H1 (cell line): ENCODE measurements around the gene MEF2C. TPM values are rescaled to one million over a fixed set of nuclear protein-coding genes. Genes with fewer than 3 reads are reported as not detected.

ENCODE experiments used
- CTCF ChIA-PET: fragments of 300-600 bp; sonication (Branson Sonifier 250); formaldehyde crosslinking; loops from one replicate; lab custom pipeline; 2021; ENCODE audit not compliant: partially characterized antibody; lab: Charles Lee
- POLR2A ChIA-PET: fragments of 300-600 bp; sonication (Branson Sonifier 250); formaldehyde crosslinking; loops from one replicate; lab custom pipeline; 2021; ENCODE audit warnings: inconsistent platforms; ENCODE audit not compliant: partially characterized antibody; lab: Charles Lee
- DNase-seq, 2 experiments: peaks; one replicate each; pipeline versions ENCODE4 v3.0.0 to v3.0.0-alpha.2; 2010 to 2022; ENCODE audit warnings: low spot score in 2 of 2, low read depth in 1 of 2, mixed read lengths in 1 of 2
- FAIRE-seq: peaks from 2 replicates; lab custom pipeline; 2011; peaks lifted over from hg19 to GRCh38; lab: Jason Lieb, UNC
- H2AFZ ChIP-seq: 2 replicates; pipeline ENCODE4 v1.8.1; 2012; ENCODE audit warnings: low read length, inconsistent platforms
- H2AK5ac ChIP-seq: 2 replicates; pipeline ENCODE4 v1.6.1; 2013; ENCODE audit warnings: low read depth, low read length
- H2BK120ac ChIP-seq: replicated peaks from 2 replicates; pipeline ENCODE3; 2013; ENCODE audit warnings: low read depth, low read length, inconsistent platforms
- H2BK12ac ChIP-seq: 2 replicates; pipeline ENCODE4 v1.6.1; 2013; ENCODE audit warnings: low read depth, low read length
- H2BK15ac ChIP-seq: 2 replicates; pipeline ENCODE4 v1.6.1; 2013; ENCODE audit warnings: low read length
- H2BK20ac ChIP-seq: 2 replicates; pipeline ENCODE4 v1.6.1; 2013; ENCODE audit warnings: low read length
- H2BK5ac ChIP-seq: 2 replicates; pipeline ENCODE4 v1.6.1; 2013; ENCODE audit warnings: low read depth, low read length
- H3K14ac ChIP-seq: 2 replicates; pipeline ENCODE4 v1.6.1; 2013; ENCODE audit warnings: inconsistent platforms; ENCODE audit not compliant: insufficient read length
- H3K18ac ChIP-seq: 2 replicates; pipeline ENCODE4 v1.6.1; 2013; ENCODE audit warnings: low read length; ENCODE audit errors: extremely low read depth
- H3K23ac ChIP-seq: 2 replicates; pipeline ENCODE4 v1.6.1; 2013; ENCODE audit warnings: inconsistent platforms; ENCODE audit not compliant: insufficient read length
- H3K23me2 ChIP-seq: 2 replicates; pipeline ENCODE4 v1.6.1; 2013; ENCODE audit warnings: low read depth, low read length
- H3K27ac ChIP-seq: 2 replicates; pipeline ENCODE4 v1.6.1; 2011; ENCODE audit warnings: low read depth, low read length, inconsistent platforms
- H3K27me3 ChIP-seq, 4 experiments: replicated peaks in 1 of 4; 1 replicate in 1 of 4; 2 replicates in 3 of 4; pipeline versions ENCODE4 v1.6.1 to v1.8.1; 2011 to 2013; ENCODE audit warnings: low read length in 3 of 4, mild to moderate bottlenecking in 3 of 4, inconsistent platforms in 2 of 4, mixed read lengths in 2 of 4, moderate library complexity in 1 of 4; ENCODE audit not compliant: control insufficient read depth in 3 of 4, insufficient read depth in 3 of 4; ENCODE audit errors: extremely low read depth in 1 of 4
- H3K36me3 ChIP-seq, 4 experiments: 2 replicates each; pipeline versions ENCODE4 v1.6.1 to v1.8.1; 2011 to 2013; ENCODE audit warnings: mild to moderate bottlenecking in 4 of 4, low read length in 3 of 4, moderate library complexity in 2 of 4, control low read depth in 1 of 4, inconsistent platforms in 1 of 4; ENCODE audit not compliant: insufficient read depth in 4 of 4, control insufficient read depth in 2 of 4
- H3K4ac ChIP-seq: replicated peaks from 2 replicates; pipeline ENCODE3; 2013; ENCODE audit warnings: low read length, low read depth, mixed read lengths, inconsistent platforms; ENCODE audit not compliant: insufficient read length
- H3K4me1 ChIP-seq, 4 experiments: replicated peaks in 1 of 4; 1 replicate in 1 of 4; 2 replicates in 3 of 4; pipeline versions ENCODE4 v1.6.1 to v1.8.1; 2011 to 2013; ENCODE audit warnings: low read length in 3 of 4, inconsistent platforms in 2 of 4, mixed read lengths in 1 of 4; ENCODE audit not compliant: insufficient read depth in 4 of 4, control insufficient read depth in 3 of 4
- H3K4me2 ChIP-seq, 2 experiments: 2 replicates each; pipeline versions ENCODE4 v1.6.1 to v1.8.1; 2011 to 2013; ENCODE audit warnings: low read depth in 2 of 2, low read length in 2 of 2, control low read depth in 1 of 2, inconsistent platforms in 1 of 2, mild to moderate bottlenecking in 1 of 2; ENCODE audit not compliant: insufficient read depth in 1 of 2
- H3K4me3 ChIP-seq, 4 experiments: fragments of 200-600, 300-600 bp in 1 of 4; sonication (generic), shearing (Covaris generic), sonication (Bioruptor Twin) in 1 of 4; 2 replicates each; pipeline versions ENCODE4 v1.5.1 to v1.8.1; 2011 to 2016; ENCODE audit warnings: low read length in 4 of 4, low read depth in 3 of 4, control low read depth in 2 of 4, inconsistent platforms in 2 of 4, mild to moderate bottlenecking in 2 of 4, mixed read lengths in 1 of 4, moderate library complexity in 1 of 4; ENCODE audit not compliant: insufficient read depth in 2 of 4; ENCODE audit errors: extremely low read depth in 1 of 4
- H3K56ac ChIP-seq: replicated peaks from 2 replicates; pipeline ENCODE3; 2013; ENCODE audit warnings: low read depth, mild to moderate bottlenecking, mixed read lengths, low read length, inconsistent platforms; ENCODE audit not compliant: insufficient read length
- H3K79me1 ChIP-seq: 2 replicates; pipeline ENCODE4 v1.6.1; 2013; ENCODE audit warnings: low read depth, low read length, control low read depth
- H3K79me2 ChIP-seq, 2 experiments: 2 replicates each; pipeline versions ENCODE4 v1.6.1 to v1.8.1; 2012 to 2013; ENCODE audit warnings: low read length in 2 of 2, mild to moderate bottlenecking in 2 of 2, inconsistent platforms in 1 of 2; ENCODE audit not compliant: insufficient read depth in 2 of 2, control insufficient read depth in 1 of 2
- H3K9ac ChIP-seq, 4 experiments: replicated peaks in 1 of 4; 1 replicate in 1 of 4; 2 replicates in 3 of 4; pipeline versions ENCODE4 v1.6.1 to v1.8.1; 2011 to 2013; ENCODE audit warnings: low read depth in 3 of 4, low read length in 3 of 4, control low read depth in 2 of 4, mild to moderate bottlenecking in 2 of 4, moderate library complexity in 2 of 4, inconsistent platforms in 1 of 4; ENCODE audit errors: extremely low read depth in 1 of 4
- H3K9me3 ChIP-seq, 2 experiments: 2 replicates each; pipeline versions ENCODE4 v1.6.1 to v1.8.1; 2012 to 2013; ENCODE audit warnings: mild to moderate bottlenecking in 2 of 2, moderate library complexity in 2 of 2, control low read depth in 1 of 2, inconsistent platforms in 1 of 2, low read depth in 1 of 2, low read length in 1 of 2, mixed read lengths in 1 of 2; ENCODE audit not compliant: insufficient read depth in 2 of 2
- H4K20me1 ChIP-seq, 2 experiments: replicated peaks in 1 of 2; 2 replicates each; pipeline versions ENCODE3 to v1.8.1; 2011 to 2013; ENCODE audit warnings: inconsistent platforms in 2 of 2, low read length in 2 of 2, mild to moderate bottlenecking in 1 of 2; ENCODE audit not compliant: insufficient read depth in 2 of 2, control insufficient read depth in 1 of 2
- H4K5ac ChIP-seq: 2 replicates; pipeline ENCODE4 v1.6.1; 2013; ENCODE audit warnings: low read length, low read depth, mixed read lengths, inconsistent platforms; ENCODE audit not compliant: insufficient read length
- H4K8ac ChIP-seq: 2 replicates; pipeline ENCODE4 v1.8.0; 2013; ENCODE audit warnings: mild to moderate bottlenecking, moderate library complexity, low read length, inconsistent platforms; ENCODE audit not compliant: insufficient read depth; ENCODE audit errors: extremely low read depth
- H4K91ac ChIP-seq: replicated peaks from 2 replicates; pipeline ENCODE3; 2013; ENCODE audit warnings: low read length, mixed read lengths, inconsistent platforms; ENCODE audit not compliant: insufficient read length
- EP300 ChIP-seq, 2 experiments: IDR thresholded peaks; 1 replicate in 1 of 2; 2 replicates in 1 of 2; pipeline ENCODE4 v1.6.1; 2011 to 2012; ENCODE audit warnings: low read depth in 2 of 2, low read length in 2 of 2, mild to moderate bottlenecking in 2 of 2, borderline replicate concordance in 1 of 2, inconsistent platforms in 1 of 2, moderate library complexity in 1 of 2
- SP1 ChIP-seq: IDR thresholded peaks from 2 replicates; pipeline ENCODE4 v1.6.1; 2011; ENCODE audit warnings: low read depth, low read length
- SRF ChIP-seq: IDR thresholded peaks from 2 replicates; pipeline ENCODE4 v1.6.1; 2011; ENCODE audit warnings: mild to moderate bottlenecking, low read depth, low read length, moderate library complexity
- YY1 ChIP-seq: IDR thresholded peaks from 2 replicates; pipeline ENCODE4 v1.6.1; 2011; ENCODE audit warnings: low read depth, mild to moderate bottlenecking, low read length
- WGBS, 2 experiments: shearing (Covaris generic) in 1 of 2; methylation state at CpG; one replicate each; pipeline versions ENCODE4 v1.1.6 to v1.1.7; 2013 to 2015; ENCODE audit warnings: low lambda C conversion rate in 2 of 2, mixed read lengths in 2 of 2, inconsistent platforms in 1 of 2, low coverage in 1 of 2, missing lambda C conversion rate in 1 of 2; ENCODE audit not compliant: insufficient replicate concordance in 2 of 2, insufficient coverage in 1 of 2, insufficient read length in 1 of 2; ENCODE audit errors: extremely low coverage in 1 of 2, missing lambda C conversion rate in 1 of 2; 5-methylcytosine and 5-hydroxymethylcytosine counted together
- polyA plus RNA-seq, 7 experiments: library from polyadenylated mRNA; depleted of rRNA in 3 of 7; stranded (reverse) in 5 of 7; unstranded in 2 of 7; fragments of >200 nt in 5 of 7; fragments of 200-250 nt in 2 of 7; gene quantifications; 1 replicate in 5 of 7; 2 replicates in 1 of 7; 4 replicates in 1 of 7; pipeline versions ENCODE4 v1.2.1 to v1.2.3, GENCODE V29; 2011 to 2013; ENCODE audit warnings: missing spikeins in 2 of 7, mixed read lengths in 2 of 7
- total RNA-seq: library from RNA; stranded (reverse); fragmentation: NEBNext Ultra II Directional; extraction: Animal tissue kit (Norgen Biotek cat#: 25700); gene quantifications from 2 replicates; pipeline ENCODE4 v1.2.1, GENCODE V29; 2021

MEF2C gene
- total and polyA plus RNA-seq, 2 of the 8 experiments (the other 6 are each of a cell fraction or from before 2014, with no cell fraction given), result 0.59 to 0.99 TPM

- TF ChIP-seq YY1 (no peak), EP300 (IDR thresholded peaks at IDR 0.05; ENCODE audit: borderline replicate concordance in 1 of 2, low read depth in 2 of 2, low read length in 2 of 2) (no peak), SP1 (no peak), SRF (no peak)
- Histone ChIP-seq H4K20me1 (no peaks in the 10 kb centered on the region), H3K4me3 (no peak overlapping the region), H3K9ac (no peak overlapping the region), H3K18ac (no peak overlapping the region), H4K5ac (no peak overlapping the region), H2AFZ (no peak overlapping the region), H4K91ac (no peak overlapping the region), H3K14ac (no peak overlapping the region), H3K79me1 (no peaks in the 10 kb centered on the region), H2BK5ac (no peak overlapping the region), H3K27ac (no peak overlapping the region), H3K4me2 (no peak overlapping the region), H3K79me2 (no peaks in the 10 kb centered on the region), H2BK20ac (no peak overlapping the region), H3K36me3 (no peaks in the 10 kb centered on the region), H3K4ac (no peak overlapping the region), H4K8ac (no peak overlapping the region), H3K9me3 (no peaks in the 10 kb centered on the region), H2BK12ac (no peak overlapping the region), H3K23me2 (no peaks in the 10 kb centered on the region), H3K4me1 (peaks cover 0 to 2% (median 0%) of the 10 kb centered on the region in 4 experiments; a peak in 1 of 7 replicates), H2BK120ac (no peak overlapping the region), H2BK15ac (no peak overlapping the region), H3K27me3 (no peaks in the 10 kb centered on the region; a peak in 1 of 7 replicates), H2AK5ac (no peak overlapping the region), H3K23ac (no peak overlapping the region), H3K56ac (no peak overlapping the region)
- DNase-seq (no peak), FAIRE-seq (no peak)
- ChIA-PET POLR2A (no interaction called here), CTCF (no interaction called here)
- WGBS, 2 experiments, result 91% methylated on average over 6 of the region's 6 CpGs; no CpG with 5 or more reads in 1 of the 2 experiments
These were observed 124.4 kb downstream of the MEF2C start for GRCh38 chr5:88758591-88758990.
